ENCODE measurements around the gene ERC2.

Gene ERC2

DNA sequence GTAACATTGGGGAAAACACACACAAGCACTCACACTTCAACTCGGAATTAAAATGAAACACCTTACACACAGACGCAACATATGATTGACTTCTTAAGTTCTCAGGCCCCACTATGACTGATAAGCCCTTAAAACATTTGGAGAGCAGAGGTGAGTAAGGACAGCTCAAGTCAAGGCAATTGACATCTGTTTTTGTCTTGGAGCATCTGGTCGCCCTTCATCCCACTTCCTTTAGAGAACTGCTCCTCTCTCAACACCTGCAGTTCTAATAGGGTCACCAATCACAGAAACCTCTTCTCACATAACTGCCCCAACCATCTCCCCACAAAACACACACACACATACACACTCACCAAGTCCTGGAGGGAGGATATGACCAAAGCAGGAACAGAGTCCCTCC lies 43.4 kb downstream of the ERC2 start:
- no peak for DNase-seq (ENCODE audit: low read depth)

DNA sequence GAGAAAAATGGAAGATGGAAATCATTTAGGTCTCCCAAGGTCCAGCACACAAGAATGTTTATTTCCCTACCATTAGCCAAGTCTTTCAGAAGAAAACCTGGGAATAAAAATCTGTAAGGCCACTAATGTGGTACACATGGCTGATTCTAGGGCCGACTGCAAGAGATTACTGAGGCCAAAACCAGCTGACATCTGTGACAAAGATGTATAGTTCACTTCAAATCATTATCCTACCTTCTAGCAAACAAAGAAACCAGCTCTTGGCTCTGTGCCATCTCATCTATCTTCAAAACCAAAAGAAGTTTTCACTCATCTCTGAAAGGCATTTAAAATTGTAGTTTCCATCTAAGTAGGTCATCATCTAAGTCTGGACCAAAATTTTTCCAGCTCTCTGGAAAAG lies 43.9 kb downstream of the ERC2 start:
- DNase-seq (ENCODE audit: low read depth): no peak

DNA sequence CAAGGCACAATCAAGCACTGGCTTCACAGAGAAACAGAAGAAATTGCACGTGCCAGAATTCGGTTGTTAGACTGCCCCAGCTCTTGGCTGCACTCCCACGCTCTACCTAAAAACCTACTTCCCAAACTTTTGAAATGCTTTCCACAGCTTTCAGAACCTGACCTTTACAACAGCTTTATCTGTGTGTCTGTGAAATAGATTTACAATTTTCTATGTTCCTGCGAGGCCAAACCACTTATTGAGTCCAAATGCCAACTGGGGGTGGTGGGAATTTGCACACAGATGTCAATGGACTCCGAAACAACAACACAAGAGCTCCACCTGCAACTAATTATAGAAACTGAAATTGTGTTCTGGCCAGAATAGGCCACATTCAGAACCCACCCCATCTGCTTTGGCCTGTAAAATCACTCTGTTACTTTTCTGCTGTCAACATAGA lies 44.6 kb downstream of the ERC2 start:
- DNase-seq (ENCODE audit: low read depth): no peak

DNA sequence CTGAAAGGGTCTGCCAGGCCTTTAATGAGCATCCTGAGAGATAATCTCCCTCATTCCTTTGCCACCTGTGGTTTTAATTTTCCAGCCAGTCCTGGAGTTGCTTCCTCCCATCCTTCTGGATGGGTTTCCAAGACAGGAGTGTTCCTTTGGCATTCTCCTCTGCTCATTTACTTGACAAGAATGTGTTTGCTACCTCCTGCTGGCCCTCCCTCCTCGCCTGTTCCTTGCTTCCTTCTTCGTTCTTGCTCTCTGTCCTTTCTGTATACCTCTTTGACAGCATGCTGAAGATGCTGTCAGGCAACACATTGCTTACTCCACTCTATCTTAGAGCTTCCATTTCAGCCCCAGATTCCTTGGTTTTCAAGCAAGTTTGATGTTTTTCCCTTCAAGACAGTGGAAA lies 46.0 kb downstream of the ERC2 start:
- DNase-seq (ENCODE audit: low read depth): no peak

DNA sequence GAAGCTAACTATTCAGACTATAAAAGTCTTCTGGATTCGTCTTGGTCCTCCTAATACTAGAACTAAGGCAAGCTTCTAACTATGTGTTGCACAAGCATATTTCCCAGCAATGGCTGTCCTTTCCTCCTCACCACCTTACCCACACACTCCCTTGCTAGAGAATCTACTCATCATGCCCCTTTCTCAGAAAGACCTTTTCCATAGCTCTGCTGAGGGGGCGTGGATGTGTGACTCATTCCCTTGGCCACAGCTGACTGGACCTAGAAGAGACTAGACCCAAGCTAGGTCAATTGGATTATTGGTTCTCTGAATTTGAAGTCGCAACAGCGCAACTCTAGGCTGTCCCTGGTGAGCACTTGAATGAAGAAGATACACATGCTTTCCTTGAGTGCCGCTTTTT lies 47.1 kb downstream of the ERC2 start:
- DNase-seq (ENCODE audit: low read depth): no peak

DNA sequence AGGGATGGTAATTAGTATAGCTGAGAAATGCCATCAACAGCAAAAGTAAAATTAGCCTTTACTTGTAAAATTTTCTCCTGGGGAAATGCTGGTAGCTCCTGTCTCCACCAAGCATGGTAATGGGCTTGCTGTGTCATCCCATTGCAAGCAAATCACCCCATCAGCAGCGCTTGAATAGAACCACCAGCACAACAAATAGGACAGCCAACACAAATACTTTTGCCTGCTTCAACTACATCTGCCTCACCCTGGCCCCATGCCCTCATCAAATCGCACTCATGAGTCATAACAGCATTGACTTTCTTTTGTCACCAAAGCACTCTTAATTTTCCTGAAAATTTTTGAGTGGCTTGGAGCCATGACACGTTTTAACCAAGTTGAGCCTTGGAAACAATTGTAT lies 52.6 kb downstream of the ERC2 start:
- DNase-seq (ENCODE audit: low read depth): no peak

DNA sequence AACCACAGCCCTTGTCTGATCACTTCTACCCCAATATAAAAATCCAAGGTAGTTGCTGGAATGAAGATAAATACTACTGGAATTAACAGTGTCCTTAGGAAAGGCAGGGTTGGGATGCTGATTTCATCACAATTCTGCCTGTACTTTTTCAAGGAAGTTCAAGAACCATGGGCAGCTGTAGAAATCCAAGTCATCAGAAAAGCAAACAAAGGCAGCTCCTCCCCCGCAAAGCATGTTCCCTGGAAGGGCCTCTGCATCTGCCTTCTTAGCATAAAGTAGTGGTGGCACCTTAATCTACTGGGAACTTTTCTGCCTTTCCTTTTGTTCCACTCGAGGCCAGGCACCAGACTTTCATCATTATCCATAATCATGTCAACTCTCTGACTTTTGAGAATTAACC lies 54.4 kb downstream of the ERC2 start:
- DNase-seq (ENCODE audit: low read depth): no peak

DNA sequence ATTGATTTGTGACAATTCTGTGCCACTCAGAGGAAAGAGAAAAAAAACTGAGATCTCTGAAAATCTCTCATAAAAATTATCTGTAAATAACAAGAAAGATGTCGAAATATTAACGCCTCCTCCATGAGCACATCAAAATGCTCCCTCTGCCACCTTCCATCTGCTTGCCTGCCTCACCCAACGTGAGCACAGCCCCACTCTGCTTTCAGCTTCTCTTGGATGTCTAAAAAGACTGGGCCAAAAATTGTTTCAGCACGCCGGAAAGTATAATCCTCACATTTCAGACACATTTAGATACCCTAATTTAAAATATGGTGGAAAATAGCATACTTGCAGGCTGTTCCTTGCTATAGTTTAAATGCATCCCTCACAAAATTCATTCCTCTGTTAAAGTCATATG lies 57.1 kb downstream of the ERC2 start:
- no peak for DNase-seq (ENCODE audit: low read depth)

DNA sequence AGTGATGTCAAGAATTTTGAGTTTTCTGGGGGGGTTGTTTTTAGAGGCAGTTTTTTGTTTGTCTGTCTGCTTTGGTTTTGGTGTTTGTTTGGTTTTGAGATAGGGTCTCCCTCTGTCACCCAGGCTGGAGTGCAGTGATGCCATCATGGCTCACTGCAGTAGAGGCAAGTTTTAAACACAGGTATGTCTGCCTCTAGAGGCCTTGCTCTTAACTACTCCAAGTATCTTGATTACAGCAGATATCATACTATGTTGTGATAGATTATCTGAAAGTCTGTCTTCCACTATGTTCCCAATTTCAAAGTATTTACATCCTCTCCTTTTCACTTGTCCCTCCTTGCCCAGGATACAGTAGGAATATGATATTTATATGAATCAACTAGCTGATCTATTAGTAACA lies 57.7 kb downstream of the ERC2 start:
- DNase-seq (ENCODE audit: low read depth): no peak

DNA sequence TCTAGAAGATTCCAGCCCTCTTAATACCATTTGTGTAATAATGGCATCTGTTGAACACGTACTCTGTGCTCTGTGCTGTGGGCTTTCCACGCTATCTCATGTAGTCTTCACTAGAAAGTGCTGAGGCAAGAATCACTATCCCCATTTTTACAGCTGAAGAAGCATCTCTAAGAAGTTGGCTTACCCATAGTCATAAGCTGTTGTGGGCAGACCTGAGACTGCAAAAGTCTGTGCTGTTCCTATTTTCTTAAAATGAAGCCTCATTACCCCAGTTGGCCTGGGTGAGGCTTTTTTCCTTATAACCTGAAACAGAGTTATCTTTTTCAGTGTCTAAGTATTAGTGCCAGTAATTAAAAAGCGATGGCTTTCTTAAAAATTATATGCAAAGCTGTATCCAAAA lies 58.5 kb downstream of the ERC2 start:
- DNase-seq (ENCODE audit: low read depth): no peak

DNA sequence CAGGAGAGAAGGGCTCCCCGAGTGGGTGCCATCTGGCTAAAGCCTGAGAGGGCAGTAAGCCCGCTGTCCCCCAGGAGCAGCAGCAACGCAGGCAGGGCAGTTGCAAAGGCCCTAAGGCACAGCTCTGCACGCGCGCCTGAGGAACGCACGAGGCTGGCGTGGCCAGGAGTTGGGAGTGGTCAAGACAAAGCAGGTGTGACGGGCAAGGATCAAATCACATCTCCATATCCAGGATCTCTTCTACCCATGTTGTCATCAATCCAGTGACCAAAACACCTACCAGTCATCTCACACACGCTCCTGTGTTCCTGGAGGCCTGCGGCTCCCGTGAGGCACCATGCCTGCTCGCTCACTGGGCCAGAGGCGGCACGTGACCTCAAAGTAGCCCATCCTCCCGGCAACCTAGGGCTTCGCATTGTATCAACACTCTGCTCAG lies 59.5 kb downstream of the ERC2 start:
- no peak for DNase-seq (ENCODE audit: low read depth)

DNA sequence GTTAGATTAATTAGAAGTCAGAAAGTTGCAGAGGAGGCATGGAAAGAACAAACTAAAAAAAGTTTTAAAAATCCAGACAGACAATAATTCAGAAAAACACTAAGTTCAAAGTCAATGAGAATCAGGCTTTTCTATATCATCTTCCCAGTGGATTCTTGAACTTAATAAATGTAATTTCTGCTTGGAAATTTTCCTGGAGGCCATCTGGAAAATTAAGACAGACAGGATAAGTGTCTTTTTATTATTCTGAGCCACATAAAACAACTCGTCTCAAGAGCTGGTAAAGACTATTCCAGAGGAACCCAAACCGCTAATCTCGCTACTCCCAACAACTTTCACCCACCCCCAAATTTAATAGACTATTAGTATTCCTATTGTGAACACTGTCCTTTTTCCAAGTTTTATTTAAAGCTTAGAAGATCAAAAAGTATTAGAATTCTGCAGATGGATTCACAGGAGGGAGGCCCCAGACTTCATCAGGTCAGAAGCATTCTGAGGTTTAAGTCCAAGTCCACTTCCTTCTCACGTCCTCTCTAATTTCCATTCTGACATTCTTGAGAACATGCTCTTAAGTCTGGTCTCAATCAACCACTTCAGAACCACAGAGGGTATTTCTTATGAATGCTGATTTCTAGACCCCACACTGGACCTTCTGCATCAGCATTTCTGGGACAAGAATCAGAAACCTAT lies 61.3 kb downstream of the ERC2 start:
- no peak for DNase-seq (ENCODE audit: low read depth)

DNA sequence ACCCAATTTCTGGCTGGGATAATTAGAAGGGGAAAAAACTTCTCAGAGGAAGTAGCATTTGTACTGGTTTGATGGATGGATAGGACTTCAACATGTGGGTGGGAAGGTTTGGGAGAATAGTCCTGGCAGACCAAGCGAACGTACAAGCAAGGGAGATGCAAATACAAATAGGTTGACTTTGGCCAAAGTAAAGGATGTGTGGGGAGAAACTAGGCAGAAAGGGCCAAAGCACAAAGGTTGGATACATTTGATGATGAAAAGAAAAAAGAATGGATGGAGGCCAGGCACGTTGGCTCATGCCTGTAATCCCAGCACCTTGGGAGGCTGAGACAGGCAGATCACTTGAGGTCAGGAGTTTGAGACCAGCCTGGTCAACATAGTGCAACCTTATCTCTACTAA lies 63.4 kb downstream of the ERC2 start:
- DNase-seq (ENCODE audit: low read depth): no peak

DNA sequence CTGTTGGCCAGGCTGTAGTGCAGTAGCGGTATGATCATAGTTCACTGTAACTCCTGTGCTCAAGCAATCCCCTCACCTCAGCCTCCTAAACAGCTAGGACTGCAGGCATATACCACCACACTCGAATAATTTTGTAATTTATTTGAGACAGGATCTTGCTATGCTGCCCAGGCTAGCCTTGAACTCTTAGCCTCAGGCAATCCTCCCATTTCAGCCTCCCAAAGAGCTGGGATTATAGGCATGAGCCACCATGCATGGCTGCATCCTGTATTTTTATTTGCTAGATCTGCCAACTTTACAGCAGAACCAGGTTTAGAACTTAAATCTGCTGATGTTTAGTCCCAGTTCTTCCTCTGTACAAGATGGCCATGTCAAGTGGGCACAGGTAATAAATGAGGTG lies 69.6 kb downstream of the ERC2 start:
- DNase-seq (ENCODE audit: low read depth): no peak

DNA sequence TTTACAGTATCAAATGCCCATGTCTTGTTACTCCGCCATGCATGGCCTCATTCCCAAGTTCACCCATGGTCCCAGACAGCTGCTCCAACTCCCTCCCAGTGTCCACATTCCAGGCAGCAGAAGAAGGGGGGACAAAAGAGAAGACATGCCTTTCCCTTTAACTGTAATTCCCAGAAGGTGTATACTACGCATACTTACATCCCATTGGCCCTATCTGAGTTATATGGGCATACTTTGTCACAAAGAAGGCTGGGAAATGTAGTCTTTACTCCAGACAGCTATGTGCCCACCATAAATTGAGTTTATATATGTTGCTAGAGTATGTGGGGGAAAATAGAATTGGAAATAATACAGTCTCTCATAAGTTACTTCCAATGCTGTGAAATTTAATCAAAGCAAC lies 70.5 kb downstream of the ERC2 start:
- no peak for DNase-seq (ENCODE audit: low read depth)

DNA sequence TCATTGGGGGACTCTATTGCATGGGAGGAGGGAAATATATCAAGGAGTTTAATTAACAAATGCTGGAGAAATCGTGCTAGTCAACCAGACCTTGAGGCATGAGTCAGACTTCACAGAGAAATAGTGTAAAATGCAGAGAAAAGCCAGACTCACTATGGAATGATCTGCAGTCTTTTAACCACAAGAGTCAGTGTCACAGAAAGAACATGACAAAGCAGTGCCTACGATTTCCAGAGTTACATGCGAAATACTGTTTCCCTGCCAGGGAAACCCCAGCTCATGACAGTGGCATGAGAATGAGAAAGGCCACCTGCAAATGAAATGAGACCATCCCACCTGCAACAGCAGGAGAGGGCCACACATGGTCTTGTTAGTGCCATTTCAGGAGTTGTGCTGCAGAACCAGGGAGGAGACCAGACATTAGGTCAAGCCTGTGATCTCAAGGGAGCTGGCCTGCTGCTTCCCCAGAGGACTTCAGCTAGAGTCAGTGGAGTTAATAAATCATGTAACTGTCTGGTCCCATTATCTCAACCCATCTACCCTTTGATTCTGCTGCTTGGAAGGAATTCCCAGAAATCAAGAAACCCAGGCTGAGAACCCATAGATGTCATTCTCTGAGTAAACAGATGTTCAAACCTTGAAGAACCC lies 79.0 kb downstream of the ERC2 start:
- no peak for DNase-seq (ENCODE audit: low read depth)

DNA sequence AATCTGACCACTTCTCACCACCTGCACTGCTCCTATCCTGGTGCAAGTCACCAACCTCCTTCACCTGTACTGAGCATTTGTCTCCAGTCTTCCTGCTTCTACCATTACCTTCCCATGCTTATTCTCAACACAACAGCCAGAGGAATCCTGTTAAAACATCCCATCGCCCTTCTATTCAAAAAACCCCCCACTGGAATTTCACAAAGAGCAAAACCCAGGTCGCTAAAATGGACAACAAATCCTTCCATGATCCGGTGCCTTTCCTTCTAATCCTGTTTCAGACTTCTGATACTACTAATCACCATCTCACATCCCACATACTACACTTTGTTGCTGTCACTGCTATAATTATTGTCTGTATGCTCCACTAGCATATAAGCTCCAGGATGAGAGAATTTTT lies 85.2 kb downstream of the ERC2 start:
- no peak for DNase-seq (ENCODE audit: low read depth)

DNA sequence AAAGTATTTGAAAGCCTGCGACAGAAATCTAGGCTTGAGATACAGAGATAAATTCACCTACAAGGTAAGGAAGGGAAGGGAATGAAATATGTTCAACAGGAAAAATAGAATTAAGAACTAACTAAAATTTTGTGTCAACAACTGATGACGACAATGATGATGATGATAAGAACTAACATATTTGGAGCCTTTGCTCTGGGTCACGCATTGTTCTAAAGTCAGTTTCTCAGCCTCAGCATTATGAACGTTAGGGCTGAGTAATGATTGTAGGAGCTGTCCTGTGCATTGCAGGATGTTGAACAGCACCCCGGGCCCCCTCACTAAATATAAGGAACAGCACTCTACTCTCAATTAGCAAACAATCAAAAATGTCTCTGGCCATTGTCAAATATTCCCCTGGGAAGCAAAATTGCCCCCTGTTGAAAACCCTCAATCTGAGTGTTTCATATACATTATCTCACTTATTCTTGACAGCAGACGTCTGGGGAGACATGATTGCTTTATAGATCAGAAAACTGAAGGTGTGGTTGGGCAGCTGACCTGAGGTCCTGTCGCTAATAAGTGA lies 88.5 kb downstream of the ERC2 start:
- no peak for DNase-seq (ENCODE audit: low read depth)

DNA sequence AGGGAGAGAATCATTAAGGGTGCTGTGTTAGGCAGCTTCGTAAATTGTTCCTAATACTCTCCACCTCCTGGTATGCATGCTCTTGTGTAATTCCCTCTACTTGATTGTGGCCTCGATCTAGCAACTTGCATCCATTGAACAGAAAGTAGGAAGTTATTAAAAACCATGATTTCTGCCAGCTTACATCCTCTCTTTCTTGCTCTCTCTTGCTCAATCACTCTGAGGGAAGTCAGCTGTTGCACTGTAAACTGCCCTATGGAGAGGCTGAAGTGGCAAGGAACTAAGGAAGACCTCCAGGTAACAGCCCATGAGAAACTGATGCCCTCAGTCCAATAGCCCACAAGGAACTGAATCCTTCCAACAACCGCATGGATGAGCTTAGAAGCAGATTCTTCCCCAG lies 92.6 kb downstream of the ERC2 start:
- no peak for DNase-seq (ENCODE audit: low read depth)

DNA sequence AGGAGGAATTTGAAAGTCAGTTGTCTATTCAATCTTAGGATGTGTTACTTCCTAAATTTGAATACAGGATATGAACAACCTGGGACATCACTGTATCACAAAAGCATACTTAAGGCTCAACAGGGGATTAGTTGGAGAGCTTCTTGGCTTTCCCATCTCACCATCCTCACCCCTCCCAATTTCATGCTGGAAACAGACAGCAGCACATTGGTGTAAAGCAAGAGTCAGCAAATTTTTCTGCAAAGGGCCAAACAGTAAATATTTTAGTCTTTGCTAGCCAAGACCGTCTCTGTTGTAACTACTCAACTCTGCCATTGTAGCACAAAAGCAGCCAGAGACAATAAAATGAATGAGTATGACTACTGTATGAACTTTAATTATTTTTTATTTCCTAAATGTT lies 94.9 kb downstream of the ERC2 start:
- DNase-seq (ENCODE audit: low read depth): no peak

DNA sequence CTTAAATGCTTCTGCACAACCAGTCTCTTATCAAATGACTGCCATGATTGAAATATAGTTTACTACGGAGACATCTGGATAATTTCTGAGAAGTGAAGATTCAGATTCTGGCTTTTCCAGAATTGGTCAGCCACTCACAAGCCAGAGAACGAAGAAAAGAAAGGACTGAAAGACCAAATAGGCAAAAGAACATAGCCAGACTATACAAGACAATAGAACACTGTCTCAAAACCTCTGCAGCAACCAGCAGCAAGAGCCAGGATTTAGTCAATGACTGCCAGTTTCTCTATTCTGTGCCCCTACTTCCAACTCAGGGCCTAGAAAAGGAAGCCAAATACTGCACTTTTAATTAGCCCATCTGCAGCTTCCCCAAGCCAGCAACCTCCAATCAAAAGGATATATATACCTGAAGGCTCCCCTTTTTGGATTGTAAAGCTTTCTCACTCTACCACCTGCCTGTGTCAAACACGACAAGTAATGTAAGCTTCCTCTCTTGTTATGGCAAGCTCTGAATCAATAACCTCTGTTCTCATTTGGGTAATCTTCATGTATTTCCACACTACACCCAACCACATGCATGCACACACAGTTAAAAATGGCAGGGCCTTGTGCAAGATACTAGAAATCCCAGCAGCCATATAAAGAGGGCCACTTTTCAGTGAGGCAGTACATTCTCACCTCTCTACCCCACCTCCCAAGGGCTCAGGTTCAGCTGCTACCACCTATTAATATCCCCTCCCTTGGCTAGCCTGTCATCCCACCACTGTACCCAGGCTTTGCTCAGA lies 97.1 kb downstream of the ERC2 start:
- no peak for DNase-seq (ENCODE audit: low read depth)

DNA sequence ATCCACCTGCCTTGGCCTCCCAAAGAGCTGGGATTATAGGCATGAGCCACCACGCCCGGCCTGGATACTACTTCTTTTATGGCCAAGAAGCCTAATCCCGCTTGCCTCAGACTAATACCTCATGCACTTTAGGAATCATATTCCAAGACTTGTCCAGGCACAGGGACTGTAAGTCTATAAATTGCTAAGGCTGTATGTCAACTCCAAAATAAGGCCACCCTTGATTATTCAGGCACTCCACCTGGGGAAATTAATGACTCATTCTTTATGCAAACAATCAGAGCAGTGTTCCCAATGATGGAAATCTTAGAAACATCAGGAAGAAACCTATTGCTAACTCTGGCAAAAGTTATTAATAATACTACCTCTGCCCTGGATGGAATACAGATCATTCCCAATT lies 98.4 kb downstream of the ERC2 start:
- DNase-seq (ENCODE audit: low read depth): no peak

DNA sequence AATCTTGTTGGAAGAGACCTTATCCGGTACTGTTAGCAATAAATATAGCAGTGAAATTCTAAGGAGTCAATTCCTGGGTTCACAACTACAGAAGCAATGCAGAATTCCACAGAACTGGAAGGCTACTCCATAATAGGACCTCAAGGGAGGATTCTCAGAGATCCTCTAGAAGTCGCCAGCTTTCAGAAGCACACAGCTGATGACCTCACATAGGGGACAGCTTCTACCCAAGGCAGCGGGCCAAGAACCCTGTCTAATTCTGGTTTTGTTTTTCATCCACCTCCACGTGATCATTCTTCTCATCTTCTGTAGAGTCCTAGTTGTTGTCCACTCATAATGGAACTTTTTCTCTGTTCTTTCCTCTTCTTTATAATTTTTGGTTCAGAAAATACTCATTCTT lies 99.4 kb downstream of the ERC2 start:
- no peak for DNase-seq (ENCODE audit: low read depth)

Data from stimulated activated CD8-positive, alpha-beta memory T cell treated with anti-CD3 and anti-CD28 coated beads, Interleukin-4, amount 100 ng/mL, for 24 hours (primary cell).